HepG2 (cell line): ENCODE data around the gene SH3D21.

Source experiments
- CTCF ChIP-seq: sonication (generic); formaldehyde crosslinking; IDR thresholded peaks from 2 replicates; pipeline ENCODE4 v1.5.0; 2020; ENCODE audit warnings: mild to moderate bottlenecking, missing genetic modification reagents, moderate library complexity
- SETDB1 ChIP-seq: sonication (generic); formaldehyde crosslinking; IDR thresholded peaks from 2 replicates; pipeline ENCODE4 v1.5.1; 2020; ENCODE audit warnings: missing genetic modification reagents, mild to moderate bottlenecking, borderline replicate concordance
- YY1 ChIP-seq: IDR thresholded peaks from 2 replicates; pipeline ENCODE4 v1.6.1; 2011; ENCODE audit warnings: low read length, low read depth, moderate library complexity, mild to moderate bottlenecking; ENCODE audit not compliant: insufficient read depth, insufficient replicate concordance
- ZFP37 ChIP-seq: sonication (generic); formaldehyde crosslinking; IDR thresholded peaks from 2 replicates; pipeline ENCODE4 v1.4.0; 2020; ENCODE audit warnings: missing genetic modification reagents, borderline replicate concordance

- no peak for TF ChIP-seq SETDB1 (CRISPR knock-in tag)
- TF ChIP-seq YY1: no peak
- no peak for TF ChIP-seq ZFP37
- TF ChIP-seq CTCF: no peak
These were observed 4.9 kb upstream of the SH3D21 start for GRCh38 chr1:36301220-36301619.
